Activated CD8-positive, alpha-beta memory T cell treated with anti-CD3 and anti-CD28 coated beads for 48 hours (primary cell): ENCODE data around the gene SOWAHA.

ENCODE experiments used
- DNase-seq, 3 experiments: peaks; one replicate each; pipeline ENCODE4 v3.0.0-alpha.2; 2020; ENCODE audit warnings: low read depth in 2 of 3, low spot score in 2 of 3

The SOWAHA gene

GRCh38 chr5:132812781-132813598 lies at the start of gene SOWAHA:
SOWAHA (plus strand) TSS chr5:132813302; CDS start chr5:132813622, 320 bp downstream.
- no peak for DNase-seq

- DNase-seq: no peak
These were observed 49.1 kb upstream of the SOWAHA start for GRCh38 chr5:132764051-132764450.

- no peak for DNase-seq
These were observed 48.3 kb upstream of the SOWAHA start for GRCh38 chr5:132764671-132765238.

GRCh38 chr5:132765311-132766019 lies 47.6 kb upstream of the SOWAHA start:
- no peak for DNase-seq

GRCh38 chr5:132766020-132766805 lies 46.9 kb upstream of the SOWAHA start:
- DNase-seq: no peak

GRCh38 chr5:132766806-132767055 lies 46.4 kb upstream of the SOWAHA start:
- DNase-seq: no peak

GRCh38 chr5:132767150-132767549 lies 46.0 kb upstream of the SOWAHA start:
- DNase-seq: no peak

GRCh38 chr5:132768485-132768868 lies 44.6 kb upstream of the SOWAHA start:
- DNase-seq: no peak

GRCh38 chr5:132770476-132771159 lies 42.5 kb upstream of the SOWAHA start:
- DNase-seq: no peak

- no peak for DNase-seq
These were observed 41.6 kb upstream of the SOWAHA start for GRCh38 chr5:132771503-132771998.

- no peak for DNase-seq
These were observed 40.6 kb upstream of the SOWAHA start for GRCh38 chr5:132772291-132773070.

GRCh38 chr5:132773114-132773513 lies 40.0 kb upstream of the SOWAHA start:
- DNase-seq: no peak

- DNase-seq: no peak
These were observed 39.3 kb upstream of the SOWAHA start for GRCh38 chr5:132773601-132774355.

GRCh38 chr5:132774406-132774805 lies 38.7 kb upstream of the SOWAHA start:
- DNase-seq: no peak

- no peak for DNase-seq
These were observed 38.2 kb upstream of the SOWAHA start for GRCh38 chr5:132774896-132775295.

GRCh38 chr5:132775476-132775961 lies 37.6 kb upstream of the SOWAHA start:
- no peak for DNase-seq

GRCh38 chr5:132776131-132776937 lies 36.8 kb upstream of the SOWAHA start:
- no peak for DNase-seq

- no peak for DNase-seq
These were observed 36.2 kb upstream of the SOWAHA start for GRCh38 chr5:132776938-132777208.
